OCI-LY3 (cell line): ENCODE data around the gene SULT1C4.

Source experiments
- EZH2phosphoT487 ChIP-seq: fragments of 200-600 bp; shearing (Covaris generic); IDR thresholded peaks from 2 replicates; pipeline ENCODE4 v1.6.1; 2018; ENCODE audit warnings: antibody characterized with exemption, mixed run types, low read depth
- TF ChIP-seq, protein P1 (sequence below): fragments of 200-600, 300-600 bp; sonication (generic); IDR thresholded peaks from 2 replicates; pipeline ENCODE4 v1.5.1; 2014; ENCODE audit warnings: antibody characterized with exemption, low read length, low read depth

DNA sequence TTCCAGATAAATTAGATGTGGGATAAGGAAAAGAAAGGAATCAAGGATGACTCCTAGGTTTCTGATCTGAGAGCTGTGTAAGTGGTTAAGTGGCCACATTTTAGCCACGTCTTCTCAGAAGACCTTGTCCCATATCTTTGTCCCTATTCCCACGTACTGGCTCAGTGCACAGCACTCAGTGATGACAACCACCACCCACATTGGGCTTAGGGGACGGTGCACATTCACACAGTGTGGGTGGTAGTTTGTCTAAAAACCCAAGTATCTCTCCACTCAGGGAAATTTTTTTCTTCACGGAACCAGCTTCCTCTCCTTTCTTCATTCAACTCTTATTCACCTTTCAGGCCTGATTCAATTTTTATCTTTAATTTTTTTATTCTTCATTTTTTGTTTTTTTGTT, 40.7 kb downstream of the SULT1C4 start:
- TF ChIP-seq, protein P1, sequence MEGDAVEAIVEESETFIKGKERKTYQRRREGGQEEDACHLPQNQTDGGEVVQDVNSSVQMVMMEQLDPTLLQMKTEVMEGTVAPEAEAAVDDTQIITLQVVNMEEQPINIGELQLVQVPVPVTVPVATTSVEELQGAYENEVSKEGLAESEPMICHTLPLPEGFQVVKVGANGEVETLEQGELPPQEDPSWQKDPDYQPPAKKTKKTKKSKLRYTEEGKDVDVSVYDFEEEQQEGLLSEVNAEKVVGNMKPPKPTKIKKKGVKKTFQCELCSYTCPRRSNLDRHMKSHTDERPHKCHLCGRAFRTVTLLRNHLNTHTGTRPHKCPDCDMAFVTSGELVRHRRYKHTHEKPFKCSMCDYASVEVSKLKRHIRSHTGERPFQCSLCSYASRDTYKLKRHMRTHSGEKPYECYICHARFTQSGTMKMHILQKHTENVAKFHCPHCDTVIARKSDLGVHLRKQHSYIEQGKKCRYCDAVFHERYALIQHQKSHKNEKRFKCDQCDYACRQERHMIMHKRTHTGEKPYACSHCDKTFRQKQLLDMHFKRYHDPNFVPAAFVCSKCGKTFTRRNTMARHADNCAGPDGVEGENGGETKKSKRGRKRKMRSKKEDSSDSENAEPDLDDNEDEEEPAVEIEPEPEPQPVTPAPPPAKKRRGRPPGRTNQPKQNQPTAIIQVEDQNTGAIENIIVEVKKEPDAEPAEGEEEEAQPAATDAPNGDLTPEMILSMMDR = no peak
- TF ChIP-seq EZH2phosphoT487 = no peak
